Urothelium cell line (cell line): Measurements from ENCODE around the gene DNHD1.

Source experiments
- DNase-seq: peaks from one replicate; pipeline ENCODE4 v3.0.0; 2011; ENCODE audit warnings: low spot score, mixed read lengths
- FAIRE-seq: peaks from 2 replicates; lab custom pipeline; 2011; peaks lifted over from hg19 to GRCh38; lab: Jason Lieb, UNC

DNHD1 gene

DNA sequence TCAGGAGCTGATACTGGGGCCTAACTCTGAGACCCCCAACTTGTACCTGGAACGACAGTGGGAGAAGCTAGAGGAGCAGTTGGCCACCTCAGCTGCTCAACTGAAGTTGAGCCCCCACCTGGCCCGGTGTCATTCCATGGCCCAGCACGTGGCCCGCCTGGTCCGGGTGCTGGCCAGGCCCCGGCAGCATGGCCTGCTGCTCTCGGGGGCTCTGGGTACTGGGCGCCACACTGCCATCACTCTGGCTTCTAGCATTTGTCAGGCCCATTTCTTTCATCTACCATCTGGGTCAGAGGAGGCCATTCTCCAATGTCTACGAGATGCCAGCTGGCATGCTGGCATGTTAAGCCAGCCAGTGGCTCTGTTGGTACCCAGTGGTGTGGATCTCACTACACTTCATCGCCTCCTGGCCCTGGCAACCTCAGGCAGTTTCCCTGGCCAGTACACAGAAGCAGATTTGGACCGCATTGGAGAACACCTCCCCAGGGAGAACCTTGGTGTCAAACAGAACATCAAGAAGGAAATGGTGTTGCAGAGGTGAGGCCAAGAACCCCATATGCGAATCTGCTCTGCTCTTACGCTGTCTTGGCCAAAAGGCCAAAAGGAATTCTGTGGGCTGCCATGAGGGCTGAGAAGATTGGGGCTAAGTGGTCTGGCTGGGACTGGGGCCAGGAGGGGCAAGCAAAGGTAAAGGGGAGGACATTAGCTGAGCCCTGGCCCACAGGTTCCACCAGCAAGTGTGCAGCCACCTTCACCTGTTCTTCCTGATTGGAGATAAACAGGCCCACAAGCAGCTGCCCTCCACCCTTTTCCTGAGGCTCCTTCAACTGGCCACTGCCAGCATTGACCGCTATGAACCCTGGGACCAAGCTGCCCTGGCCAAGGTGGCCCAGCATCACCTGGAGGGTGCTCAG lies 60.9 kb downstream of the DNHD1 start:
- FAIRE-seq (no peak), DNase-seq (no peak)

DNA sequence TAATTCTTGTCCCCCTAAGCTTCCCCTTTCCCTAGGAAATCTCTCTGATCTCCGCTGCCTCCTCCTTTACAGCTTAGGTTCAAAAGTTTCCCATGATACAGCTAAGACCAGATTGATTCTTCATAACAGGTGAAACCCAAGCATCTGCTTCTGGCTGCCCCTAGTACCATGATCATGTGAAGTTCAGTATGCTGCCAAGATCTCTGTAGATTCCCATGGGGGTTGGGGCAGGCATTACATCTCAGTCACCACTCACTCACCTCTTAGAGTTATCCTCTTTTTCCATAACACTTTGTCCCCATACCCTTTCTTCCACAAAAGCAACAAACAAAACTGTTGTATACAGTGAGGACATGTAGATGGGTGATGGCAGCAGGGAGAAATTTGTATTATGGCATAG lies 62.3 kb downstream of the DNHD1 start:
- FAIRE-seq, result no peak
- no peak for DNase-seq

DNA sequence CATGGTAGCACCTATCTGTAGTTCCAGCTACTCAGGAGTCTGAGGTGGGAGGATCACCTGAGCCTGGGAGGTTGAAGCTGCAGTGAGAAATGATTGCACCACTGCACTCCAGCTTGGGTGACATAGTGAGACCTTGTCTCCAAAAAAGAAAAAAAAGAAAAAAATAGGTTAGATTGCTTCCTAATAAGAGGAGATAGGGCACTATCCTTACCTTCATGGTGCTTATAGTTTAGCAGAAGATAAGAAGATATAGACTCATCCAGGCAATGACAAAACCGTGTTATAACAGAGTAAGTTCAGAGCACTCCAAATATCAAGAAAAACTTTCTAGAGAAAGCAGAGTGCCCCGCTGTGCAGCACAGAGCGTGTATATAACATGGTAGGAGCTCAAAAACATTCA lies 64.2 kb downstream of the DNHD1 start:
- FAIRE-seq (no peak), DNase-seq (no peak)

DNA sequence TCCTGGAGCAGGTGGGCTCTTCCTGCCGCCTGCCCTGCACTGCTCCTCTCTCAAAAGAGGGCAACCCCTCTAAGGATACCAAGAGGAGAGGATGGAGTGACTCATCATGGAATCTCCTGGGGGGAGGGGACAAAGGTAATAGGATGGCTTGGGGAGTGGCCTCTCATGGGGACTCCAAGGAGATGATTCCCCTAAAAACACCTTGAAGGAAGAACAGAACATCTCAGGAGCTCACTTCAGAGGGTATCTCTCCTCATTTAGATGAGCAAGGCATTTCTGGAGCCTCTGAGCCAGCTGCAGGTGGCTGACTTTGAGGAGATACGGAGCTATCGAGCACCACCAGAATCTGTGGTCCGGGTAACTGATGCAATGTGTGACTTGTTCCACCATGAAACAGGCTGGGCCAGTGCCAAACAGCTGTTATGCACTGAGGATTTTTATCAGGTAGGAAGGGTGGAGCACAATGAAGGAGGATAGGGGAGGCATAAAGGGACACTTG lies 66.1 kb downstream of the DNHD1 start:
- FAIRE-seq, result no peak

DNA sequence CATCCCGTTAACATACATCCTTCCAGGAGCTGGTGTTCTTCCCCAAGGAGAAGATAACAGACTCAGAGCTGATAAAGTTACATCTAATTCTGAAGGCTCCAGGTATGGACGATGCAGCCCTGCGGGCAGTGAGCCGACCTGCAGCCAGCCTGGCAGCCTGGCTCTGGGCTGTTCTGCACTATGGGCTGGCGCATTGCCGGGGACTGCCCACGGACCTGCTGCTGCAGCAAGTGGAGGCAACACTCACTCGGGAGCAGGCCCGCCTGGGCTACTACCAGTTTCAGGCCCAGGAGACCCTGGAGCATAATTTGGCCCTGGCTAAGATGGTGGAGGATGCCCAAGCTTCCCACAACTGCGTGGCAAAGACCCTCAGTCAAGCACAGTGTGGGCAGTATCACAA lies 66.6 kb downstream of the DNHD1 start:
- no peak for DNase-seq
- no peak for FAIRE-seq

More for the DNA sequence above, 66.1 kb downstream of the DNHD1 start:
- no peak for DNase-seq

DNA sequence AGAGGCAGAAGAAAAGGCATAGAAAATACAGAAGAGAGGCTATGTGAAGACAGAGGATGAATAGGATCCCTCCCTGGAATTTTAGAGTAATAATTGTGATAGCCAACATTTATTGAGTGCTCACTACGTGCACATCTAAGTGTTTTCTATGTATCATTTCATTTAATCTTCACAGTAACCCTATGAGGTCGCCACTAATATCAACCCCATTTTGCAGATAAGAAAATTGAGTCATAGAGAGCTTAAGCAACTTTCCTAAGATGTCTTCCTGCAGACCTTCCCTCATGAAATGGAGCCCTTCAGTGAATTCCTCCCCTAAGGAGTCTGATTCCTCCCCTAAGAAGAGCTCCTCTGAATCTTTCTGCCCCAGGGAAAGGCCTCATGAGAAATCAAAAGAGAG lies 68.2 kb downstream of the DNHD1 start:
- no peak for FAIRE-seq
- DNase-seq, result no peak

DNA sequence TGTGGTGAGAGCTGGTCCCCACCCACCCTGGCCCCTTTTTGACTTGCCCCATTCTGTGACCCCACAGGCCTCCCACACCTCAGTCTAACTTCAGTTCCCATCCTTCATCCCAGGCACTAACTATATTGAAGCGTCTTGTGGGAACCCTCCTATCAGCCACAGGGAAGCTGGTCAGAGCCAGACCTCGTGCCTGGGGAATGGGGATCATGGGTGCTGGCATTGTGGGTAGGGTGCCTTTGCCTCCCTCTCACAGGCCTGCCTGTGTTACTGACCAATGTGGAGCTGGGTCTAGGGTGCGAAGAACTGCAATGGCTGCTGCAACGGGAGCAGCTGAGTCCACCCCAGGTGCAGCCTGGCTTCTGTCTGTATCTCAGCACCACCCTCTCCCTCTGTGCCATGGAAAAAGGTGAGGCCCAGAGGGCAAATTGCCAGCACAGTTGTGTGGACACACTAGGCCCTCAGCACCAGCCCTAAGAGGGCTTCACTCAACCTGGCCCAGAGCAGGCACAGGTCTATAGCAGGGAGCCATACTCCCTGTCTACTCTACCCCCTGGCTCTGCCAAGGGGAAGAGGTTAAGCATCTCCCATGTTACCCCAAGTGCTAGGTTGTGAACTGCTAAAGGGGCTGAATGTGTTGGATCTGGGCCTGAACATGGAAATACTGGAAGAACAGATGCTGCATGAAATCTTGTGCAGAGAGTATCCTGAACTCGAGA lies 69.1 kb downstream of the DNHD1 start:
- FAIRE-seq (no peak), DNase-seq (no peak)

DNA sequence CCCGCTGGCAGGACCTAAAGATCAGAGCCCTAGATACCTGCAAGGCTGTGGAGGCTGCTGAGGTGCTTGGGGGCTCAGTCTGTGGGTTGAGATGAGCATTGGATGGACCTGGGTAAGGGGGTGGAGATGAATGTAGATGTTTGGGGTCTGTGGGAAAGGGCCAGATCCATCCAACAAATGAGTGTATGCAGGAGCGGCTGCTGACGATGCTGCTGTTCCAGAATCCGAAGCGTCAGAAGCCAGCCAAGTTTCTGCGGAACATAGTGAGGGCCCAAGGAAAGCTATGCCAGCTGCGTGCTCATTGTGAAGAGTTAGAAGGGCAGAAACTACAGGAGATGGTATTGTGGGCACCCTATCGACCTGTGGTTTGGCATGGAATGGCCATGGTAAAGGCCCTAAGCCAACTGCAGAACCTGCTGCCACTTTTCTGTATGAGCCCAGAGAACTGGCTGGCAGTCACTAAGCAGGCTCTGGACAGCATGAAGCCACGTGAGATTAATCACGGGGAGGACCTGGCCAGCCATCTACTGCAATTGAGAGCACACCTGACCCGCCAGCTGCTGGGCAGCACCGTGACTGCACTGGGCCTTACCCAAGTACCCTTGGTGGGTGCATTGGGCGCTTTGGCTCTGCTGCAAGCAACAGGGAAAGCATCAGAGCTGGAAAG lies 69.8 kb downstream of the DNHD1 start:
- DNase-seq, result no peak
- FAIRE-seq, result no peak

DNA sequence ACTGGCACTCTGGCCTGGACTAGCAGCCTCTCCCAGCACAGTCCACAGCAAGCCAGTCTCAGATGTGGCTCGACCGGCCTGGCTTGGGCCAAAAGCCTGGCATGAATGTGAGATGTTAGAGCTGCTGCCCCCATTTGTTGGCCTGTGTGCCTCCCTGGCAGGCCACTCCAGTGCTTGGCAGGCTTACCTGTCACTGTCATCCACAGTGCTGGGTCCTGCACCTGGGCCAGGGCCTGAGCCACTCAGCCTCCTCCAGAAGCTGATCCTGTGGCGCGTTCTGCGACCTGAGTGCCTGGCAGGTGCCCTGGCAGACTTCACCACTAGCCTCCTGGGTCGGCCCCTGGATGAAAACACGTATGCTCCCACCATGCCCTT lies 70.3 kb downstream of the DNHD1 start:
- DNase-seq, result no peak
- no peak for FAIRE-seq

DNA sequence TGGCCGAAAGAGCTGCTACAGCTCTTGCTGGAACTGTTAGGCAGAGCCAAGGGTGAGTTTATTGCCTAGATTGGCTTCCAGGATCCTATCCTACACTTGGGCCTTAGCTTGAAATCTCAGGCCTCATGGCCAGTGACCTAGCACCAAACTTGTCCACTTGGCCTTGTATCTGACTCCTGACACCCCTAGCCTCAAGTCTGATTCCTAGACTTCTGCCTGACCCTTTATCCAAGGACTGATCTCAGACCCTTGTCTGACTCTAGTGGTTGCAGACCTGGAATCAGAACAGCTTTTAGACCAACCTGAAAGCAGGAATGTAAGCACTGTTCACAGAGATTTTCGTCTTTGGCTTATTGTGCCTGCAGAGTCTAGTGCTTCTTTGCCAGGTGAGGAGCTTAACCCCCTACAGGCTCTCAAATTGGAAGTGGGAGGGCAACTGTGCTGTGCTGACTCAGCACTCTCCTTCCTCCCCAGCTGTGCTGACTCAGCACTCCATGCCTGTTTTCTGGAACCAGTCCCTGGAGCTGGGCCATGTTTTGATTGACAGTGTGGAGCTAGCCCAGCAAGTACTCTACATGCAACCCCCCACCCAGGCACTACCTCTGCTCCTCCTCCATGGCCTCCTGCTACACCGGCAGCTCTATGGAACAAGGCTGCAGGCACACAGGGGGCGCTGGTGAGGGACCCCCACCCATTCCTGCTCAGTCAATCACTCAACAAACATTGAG lies 71.3 kb downstream of the DNHD1 start:
- FAIRE-seq, result no peak
- DNase-seq, result peak; percentile 42

DNA sequence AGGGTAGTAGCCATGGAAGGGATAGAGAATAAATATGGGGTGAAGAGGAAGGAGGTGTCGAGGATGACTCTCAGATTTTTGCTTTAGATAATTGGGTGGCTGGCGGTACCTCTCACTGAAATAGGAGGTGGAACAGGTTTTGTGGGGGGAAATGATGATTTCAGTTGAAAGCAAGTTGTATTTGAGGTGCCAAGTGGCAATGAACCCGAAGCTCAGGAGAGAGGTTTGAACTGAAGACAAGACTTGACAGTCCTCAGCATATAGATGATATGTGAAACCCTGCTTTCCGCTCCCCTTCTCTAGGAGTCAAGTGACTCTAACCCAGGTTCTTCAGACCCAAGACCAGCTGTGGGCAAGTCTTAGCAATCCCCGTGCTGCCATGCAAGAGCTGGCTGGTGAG lies 72.6 kb downstream of the DNHD1 start:
- no peak for DNase-seq
- FAIRE-seq, result no peak

DNA sequence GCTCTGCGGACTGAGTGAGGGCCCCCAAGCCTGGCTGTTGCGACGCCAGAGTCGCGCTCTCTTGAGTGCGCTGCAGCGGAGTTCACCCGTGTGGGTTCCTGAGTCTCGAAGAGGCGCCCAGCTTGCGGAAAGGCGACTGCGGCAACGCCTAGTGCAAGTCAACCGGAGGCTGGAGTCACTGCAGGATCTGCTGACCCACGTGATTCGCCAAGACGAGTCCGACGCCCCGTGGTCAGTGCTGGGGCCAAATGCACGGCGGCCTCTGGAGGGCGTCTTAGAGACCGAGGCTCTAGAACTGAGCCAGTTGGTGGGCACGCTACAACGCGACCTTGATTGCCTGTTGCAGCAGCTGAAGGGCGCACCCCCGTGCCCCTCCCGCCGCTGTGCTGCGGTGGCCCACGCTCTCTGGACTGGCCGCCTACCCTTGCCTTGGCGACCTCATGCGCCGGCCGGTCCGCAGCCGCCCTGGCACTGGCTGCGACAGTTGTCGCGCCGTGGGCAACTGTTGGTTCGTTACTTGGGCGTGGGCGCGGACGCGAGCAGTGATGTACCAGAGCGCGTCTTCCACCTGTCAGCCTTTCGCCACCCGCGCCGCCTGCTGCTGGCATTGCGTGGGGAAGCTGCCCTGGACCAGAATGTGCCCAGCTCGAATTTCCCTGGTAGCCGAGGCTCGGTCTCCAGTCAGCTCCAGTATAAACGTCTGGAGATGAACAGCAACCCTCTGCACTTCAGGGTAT lies 73.8 kb downstream of the DNHD1 start:
- FAIRE-seq (no peak), DNase-seq (no peak)

DNA sequence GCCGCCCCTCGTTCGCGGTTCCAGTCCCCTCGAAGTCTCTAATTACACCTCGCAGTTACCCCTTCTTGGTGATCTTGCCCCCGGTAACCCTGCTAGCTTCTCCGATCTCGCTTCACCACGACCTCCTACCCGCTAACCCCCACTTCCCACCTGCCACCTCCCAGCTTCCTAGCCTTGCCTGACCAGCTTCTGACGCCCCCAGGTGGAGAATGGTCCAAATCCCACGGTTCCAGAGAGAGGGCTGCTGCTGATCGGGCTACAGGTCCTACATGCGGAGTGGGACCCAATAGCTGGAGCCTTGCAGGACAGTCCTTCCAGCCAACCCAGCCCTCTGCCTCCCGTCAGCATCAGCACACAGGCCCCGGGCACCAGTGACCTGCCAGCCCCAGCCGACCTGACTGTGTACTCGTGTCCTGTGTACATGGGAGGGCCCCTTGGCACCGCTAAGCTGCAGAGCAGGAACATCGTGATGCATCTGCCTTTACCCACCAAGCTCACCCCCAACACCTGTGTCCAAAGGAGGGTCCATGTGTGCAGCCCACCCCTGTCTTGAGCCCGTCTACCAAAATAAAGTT lies 74.4 kb downstream of the DNHD1 start:
- no peak for FAIRE-seq
- DNase-seq, result no peak

DNA sequence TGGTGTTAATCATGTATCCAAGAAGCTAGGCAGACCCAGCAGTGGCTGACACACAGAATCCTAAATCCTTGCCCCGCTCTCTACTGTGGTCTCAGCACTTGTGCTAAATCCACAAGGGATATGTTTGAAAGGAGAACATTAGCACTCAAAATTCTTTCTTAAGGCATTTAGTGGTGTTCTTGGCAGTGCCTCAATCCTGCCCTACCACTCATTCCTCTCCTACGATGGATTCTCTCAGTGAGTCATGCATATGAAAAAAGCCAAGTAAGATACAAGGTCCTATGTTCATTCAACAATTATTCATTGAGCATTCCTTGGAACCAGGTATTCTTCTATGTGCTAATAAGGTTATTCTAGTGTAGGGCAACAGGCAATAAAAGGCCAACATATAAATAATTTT lies 75.1 kb downstream of the DNHD1 start:
- DNase-seq (no peak), FAIRE-seq (no peak)

DNA sequence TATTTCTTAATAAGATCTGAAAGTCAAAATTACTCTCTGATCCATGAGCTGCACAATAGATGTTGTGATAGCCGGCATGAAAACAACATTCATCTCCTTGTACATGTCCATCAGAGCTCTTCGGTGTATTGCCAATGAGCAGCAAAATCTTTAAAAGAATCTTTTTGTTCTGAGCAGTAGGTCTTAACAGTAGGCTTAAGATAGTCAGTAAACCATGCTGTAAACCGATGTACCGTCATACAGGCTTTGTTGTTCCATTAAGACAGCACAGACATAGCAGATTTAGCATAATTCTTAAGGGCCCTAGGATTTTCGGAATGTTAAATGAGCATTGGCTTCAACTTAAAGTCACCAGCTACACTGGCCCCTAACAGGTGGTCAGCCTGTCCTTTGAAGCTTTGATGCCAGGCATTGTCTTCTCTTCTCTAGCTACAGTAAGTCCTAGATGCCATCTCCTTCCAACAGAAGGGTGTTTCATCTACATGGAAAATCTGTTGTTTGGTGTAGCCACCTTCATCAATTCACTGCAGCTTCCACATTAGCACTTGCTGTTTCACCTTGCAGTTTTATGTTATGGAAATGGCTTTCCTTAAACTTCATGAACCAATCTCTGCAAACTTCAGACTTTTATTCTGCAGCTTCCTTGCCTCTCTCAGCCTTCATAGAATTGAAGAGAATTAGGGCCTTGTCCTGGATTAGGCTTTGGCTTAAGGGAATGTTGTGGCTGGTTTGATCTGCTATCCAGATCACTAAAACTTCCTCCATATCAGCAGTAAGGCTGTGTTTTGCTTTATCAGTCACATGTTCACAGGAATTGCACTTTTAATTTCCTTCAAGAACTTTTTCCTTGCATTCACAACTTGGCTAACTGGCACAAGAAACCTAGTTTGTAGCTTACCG lies 78.0 kb downstream of the DNHD1 start:
- no peak for FAIRE-seq

DNA sequence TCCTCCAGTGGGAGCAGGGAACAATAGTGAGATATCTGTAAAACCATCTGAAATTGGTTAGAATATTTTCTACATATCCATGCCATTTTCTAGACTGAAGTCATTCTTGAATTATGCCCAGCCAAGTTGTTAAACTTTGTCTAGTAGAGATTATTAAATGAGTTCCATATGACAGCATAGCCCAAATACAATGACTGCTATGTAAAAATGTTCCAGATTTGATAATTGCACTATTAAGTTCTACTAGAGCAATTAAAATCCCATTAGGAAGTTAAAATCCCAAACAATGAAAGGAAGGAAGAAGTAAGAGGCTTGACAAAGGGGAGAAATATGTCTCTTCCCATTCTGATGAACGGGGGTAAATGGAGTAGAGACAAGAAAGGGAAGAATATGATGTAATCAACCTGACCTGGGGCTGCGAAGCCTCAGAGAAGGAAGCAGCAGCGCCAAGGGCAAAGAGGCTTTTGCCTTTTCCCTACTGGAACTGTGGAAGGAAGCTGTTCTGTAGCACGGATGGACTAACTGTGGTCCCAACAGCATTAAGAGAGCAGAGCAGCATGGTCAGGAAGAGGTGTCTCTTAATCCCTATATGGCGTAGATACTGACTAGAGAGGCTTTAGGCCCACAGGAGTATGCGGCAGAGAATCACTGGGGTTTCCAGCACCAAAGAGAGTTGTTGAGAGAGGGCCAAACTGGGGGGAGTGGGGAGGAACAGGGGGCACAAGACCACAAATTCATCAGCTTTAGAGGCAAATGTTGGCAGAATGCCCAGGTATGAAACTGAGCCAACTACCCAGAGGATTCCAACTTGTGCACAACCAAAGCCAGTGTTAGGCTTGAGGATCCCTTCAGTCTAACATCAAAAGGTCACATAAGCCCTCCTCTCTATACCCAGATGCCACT lies 79.6 kb downstream of the DNHD1 start:
- no peak for FAIRE-seq
- DNase-seq, result no peak

More for the DNA sequence above, 78.0 kb downstream of the DNHD1 start:
- DNase-seq, result no peak

DNA sequence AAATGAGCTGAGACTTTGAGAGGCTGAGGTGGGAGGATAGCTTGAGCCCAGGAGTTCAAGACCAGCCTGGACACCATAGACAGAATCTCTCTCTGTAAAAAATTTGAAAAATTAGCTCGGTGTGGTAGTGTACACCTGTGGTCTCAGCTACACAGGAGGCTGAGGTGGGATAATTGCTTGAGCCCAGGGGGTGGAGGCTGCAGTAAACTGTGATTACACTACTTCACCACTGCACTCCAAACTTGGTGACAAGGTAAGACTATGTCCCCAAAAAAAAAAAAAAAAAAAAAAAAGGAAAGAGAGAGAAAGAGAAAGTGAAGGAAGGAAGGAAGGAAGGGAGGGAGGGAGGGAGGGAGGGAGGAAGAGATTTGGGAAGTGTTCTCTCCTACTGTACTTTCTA lies 81.1 kb downstream of the DNHD1 start:
- no peak for DNase-seq

DNA sequence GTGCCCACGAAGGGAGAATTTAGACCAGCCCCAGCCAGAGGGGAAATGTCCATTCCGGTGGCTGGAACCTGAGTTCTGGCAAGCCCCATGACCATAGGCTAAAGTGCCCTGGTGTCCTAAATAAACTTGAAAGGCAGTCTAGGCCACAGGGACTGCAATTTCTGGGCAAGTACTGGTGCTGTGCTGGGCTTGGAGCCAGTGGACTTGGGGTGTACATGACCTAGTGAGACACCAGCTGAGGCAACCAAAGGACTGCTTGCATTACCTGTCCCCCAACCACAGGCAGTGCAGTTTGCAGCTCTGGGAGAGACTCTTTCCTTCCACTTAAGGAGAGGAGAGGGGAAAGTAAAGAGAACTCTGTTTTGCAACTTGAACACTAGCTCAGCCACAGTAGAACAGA lies 82.6 kb downstream of the DNHD1 start:
- FAIRE-seq (no peak), DNase-seq (no peak)

More for the DNA sequence above, 81.1 kb downstream of the DNHD1 start:
- no peak for FAIRE-seq
